Measurements from ENCODE around the gene SEPTIN8. TPM values are rescaled to one million over a fixed set of nuclear protein-coding genes. Genes with fewer than 3 reads are reported as not detected.

SEPTIN8 gene
- total and polyA plus RNA-seq, 4 experiments from 2014 or later: 1.1 to 13.8 (median 8.0) TPM

DNA sequence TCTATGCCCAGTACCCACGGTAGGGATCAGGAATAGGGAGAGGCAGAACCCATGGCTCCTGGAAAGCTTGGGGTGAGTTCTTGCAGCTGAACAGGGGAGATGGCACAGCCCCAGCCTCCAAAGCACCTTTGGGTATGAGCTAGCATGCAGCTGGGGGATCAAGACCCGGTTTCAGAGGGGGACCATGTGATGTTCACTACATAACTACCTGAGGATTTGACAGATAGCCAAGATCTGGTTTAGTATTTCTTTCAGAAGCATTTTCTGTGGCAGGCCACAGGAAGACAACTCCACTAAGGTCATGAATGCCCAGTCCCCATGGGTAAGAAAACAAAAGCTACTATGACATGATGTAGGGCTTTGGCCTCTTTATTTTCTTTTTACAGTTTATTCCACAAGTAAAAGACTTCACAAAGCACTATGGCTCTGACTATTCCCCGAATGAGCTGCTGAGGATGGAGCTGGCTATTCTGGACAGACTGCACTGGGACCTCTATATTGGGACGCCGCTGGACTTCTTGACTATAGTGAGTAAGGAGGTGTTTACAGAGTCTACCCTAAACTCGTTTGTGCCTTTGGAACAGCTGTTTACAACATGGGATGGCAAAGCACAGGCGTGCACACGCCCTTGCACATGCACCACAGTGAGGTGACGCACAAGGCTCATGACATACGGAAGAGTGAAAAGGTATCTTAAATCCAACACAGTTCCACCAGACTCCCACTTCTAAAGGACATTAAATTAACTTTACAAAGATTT is 26.4 kb downstream of the SEPTIN8 start:
- peaks cover 7% of the 10 kb centered on the region for H3K4me1 ChIP-seq (ENCODE audit: insufficient read depth, low read length)
- CTCF ChIA-PET (ENCODE audit: partially characterized antibody): interaction anchor here (0.6 to 1.7 kb wide), 4 partner anchors 14 to 255 kb away, joined by 3 to 7 read pairs (median 3); partner anchors contain the start of gene KIF3A
- no peaks in the 10 kb centered on the region for H3K27me3 ChIP-seq (ENCODE audit: insufficient read depth, low read length)
- intact Hi-C loops (cut with micrococcal nuclease): no loop called here
- DNase-seq: no peak
- H3K36me3 ChIP-seq (ENCODE audit: insufficient read depth, low read length): no peaks in the 10 kb centered on the region
- H3K27ac ChIP-seq (ENCODE audit: low read depth, low read length): no peak overlapping the region
- Mint-ChIP-seq H3K4me1 (peaks cover 12 to 28% (median 17%) of the 10 kb centered on the region in 4 donors), H3K4me3 (no peak overlapping the region), H3K9me3 (no peaks in the 10 kb centered on the region), H3K27ac (peak overlapping the region; percentile 32 to 81 (median 75)), H3K27me3 (no peaks in the 10 kb centered on the region), H3K36me3 (peaks cover 12 to 21% of the 10 kb centered on the region in 2 donors)
- POLR2A ChIA-PET (ENCODE audit: partially characterized antibody): interaction anchor here (5.8 kb wide), 1 partner anchor 13 kb away, joined by 91 read pairs; the partner anchor contains the start of gene KIF3A
- H3K4me3 ChIP-seq (ENCODE audit: low read length in 2 of 2): no peak overlapping the region
- H3K9me3 ChIP-seq (ENCODE audit: control insufficient read depth in 1 of 2, low read length in 2 of 2): no peaks in the 10 kb centered on the region

DNA sequence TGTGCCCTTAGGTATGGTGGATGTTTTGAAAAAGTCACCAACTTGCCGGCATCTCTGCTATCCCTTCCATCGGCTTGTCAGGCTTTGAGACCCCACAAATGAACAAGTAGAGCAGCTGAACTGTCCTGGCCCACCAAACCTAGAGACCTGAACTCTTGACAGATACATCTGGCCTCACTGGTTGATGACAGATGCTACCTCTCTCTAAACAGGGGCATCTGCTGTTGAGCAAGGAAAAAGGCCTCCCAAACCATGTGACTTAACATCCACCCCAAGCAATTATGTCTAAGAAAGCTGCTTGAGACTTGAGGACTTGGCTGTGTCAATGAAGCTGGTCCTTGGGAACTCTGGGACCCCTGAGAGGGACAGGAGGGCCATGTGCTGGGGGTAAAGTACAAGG is 27.5 kb downstream of the SEPTIN8 start:
- DNase-seq: no peak

DNA sequence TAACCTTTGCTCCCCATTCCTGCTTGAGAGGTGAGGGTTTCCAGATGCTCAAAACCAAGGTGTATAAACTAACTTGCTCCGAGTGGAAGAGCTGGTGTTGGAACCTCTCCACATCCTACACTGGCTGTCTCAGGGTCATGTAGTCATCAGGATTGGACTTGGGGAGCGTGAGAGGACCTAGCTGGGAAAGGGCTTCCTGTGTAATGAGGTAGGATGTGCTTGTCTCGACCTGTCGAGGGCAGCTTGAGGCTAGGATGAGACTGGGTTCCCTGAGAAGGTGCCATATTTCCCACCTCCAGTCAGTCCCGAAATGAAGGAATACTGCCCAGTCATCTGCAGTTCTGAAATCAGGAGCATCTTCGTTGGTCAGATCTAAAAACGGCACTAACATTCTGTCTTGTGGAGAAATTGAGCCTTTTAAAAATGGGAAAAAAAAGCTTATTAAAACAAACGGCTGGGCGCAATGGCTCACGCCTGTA is 28.5 kb downstream of the SEPTIN8 start:
- POLR2A ChIA-PET (ENCODE audit: partially characterized antibody): interaction anchor here (1.0 to 5.8 kb wide), 4 partner anchors 11 to 74 kb away, joined by 4 to 91 read pairs (median 9); partner anchors contain the start of gene KIF3A
- DNase-seq: no peak
- no peaks in the 10 kb centered on the region for H3K27me3 Mint-ChIP-seq
- peak overlapping the region; percentile 74 to 84 (median 75) for H3K27ac Mint-ChIP-seq
- Histone ChIP-seq H3K4me3 (ENCODE audit: low read length in 2 of 2) (no peak overlapping the region), H3K4me1 (ENCODE audit: insufficient read depth, low read length) (peaks cover 7% of the 10 kb centered on the region), H3K27ac (ENCODE audit: low read depth, low read length) (no peak overlapping the region), H3K27me3 (ENCODE audit: insufficient read depth, low read length) (no peaks in the 10 kb centered on the region), H3K9me3 (ENCODE audit: control insufficient read depth in 1 of 2, low read length in 2 of 2) (no peaks in the 10 kb centered on the region), H3K36me3 (ENCODE audit: insufficient read depth, low read length) (no peaks in the 10 kb centered on the region)
- H3K4me1 Mint-ChIP-seq: peaks cover 10 to 28% (median 15%) of the 10 kb centered on the region in 4 donors
- H3K4me3 Mint-ChIP-seq: peak overlapping the region; percentile 34 to 79 (median 70)
- H3K9me3 Mint-ChIP-seq: no peaks in the 10 kb centered on the region
- H3K36me3 Mint-ChIP-seq: peaks cover 11 to 15% of the 10 kb centered on the region in 2 donors
- intact Hi-C loops (cut with micrococcal nuclease): loop anchor here (5.0 kb wide), 1 partner anchor 119 kb away; the partner anchor contains the start of genes GDF9 and UQCRQ
- CTCF ChIA-PET (ENCODE audit: partially characterized antibody): interaction anchor here (1.0 to 3.2 kb wide), 4 partner anchors 8 to 71 kb away, joined by 3 to 55 read pairs (median 16); partner anchors contain the start of gene KIF3A

More for the DNA sequence above, 27.5 kb downstream of the SEPTIN8 start:
- Mint-ChIP-seq H3K27me3 (no peaks in the 10 kb centered on the region), H3K9me3 (no peaks in the 10 kb centered on the region), H3K4me1 (peaks cover 10 to 28% (median 15%) of the 10 kb centered on the region in 4 donors), H3K4me3 (peak overlapping the region in 5 of 8 donors; percentile 29 to 74 (median 69)), H3K27ac (peak overlapping the region in 6 of 7 donors; percentile 58 to 84 (median 74)), H3K36me3 (peaks cover 12 to 21% of the 10 kb centered on the region in 2 donors)
- no peaks in the 10 kb centered on the region for H3K9me3 ChIP-seq (ENCODE audit: control insufficient read depth in 1 of 2, low read length in 2 of 2)
- POLR2A ChIA-PET (ENCODE audit: partially characterized antibody): interaction anchor here (0.7 to 5.8 kb wide), 2 partner anchors 11 to 12 kb away, joined by 3 to 91 read pairs; partner anchors contain the start of gene KIF3A
- intact Hi-C loops (cut with micrococcal nuclease): loop anchor here (5.0 kb wide), 1 partner anchor 118 kb away; the partner anchor contains the start of genes GDF9 and UQCRQ
- CTCF ChIA-PET (ENCODE audit: partially characterized antibody): interaction anchor here (1.1 to 1.2 kb wide), 2 partner anchors 28 to 71 kb away, joined by 3 read pairs; no protein-coding TSS in a partner anchor
- no peak overlapping the region for H3K27ac ChIP-seq (ENCODE audit: low read depth, low read length)
- H3K27me3 ChIP-seq (ENCODE audit: insufficient read depth, low read length): no peaks in the 10 kb centered on the region
- H3K36me3 ChIP-seq (ENCODE audit: insufficient read depth, low read length): no peaks in the 10 kb centered on the region
- peaks cover 7% of the 10 kb centered on the region for H3K4me1 ChIP-seq (ENCODE audit: insufficient read depth, low read length)
- no peak overlapping the region for H3K4me3 ChIP-seq (ENCODE audit: low read length in 2 of 2)

DNA sequence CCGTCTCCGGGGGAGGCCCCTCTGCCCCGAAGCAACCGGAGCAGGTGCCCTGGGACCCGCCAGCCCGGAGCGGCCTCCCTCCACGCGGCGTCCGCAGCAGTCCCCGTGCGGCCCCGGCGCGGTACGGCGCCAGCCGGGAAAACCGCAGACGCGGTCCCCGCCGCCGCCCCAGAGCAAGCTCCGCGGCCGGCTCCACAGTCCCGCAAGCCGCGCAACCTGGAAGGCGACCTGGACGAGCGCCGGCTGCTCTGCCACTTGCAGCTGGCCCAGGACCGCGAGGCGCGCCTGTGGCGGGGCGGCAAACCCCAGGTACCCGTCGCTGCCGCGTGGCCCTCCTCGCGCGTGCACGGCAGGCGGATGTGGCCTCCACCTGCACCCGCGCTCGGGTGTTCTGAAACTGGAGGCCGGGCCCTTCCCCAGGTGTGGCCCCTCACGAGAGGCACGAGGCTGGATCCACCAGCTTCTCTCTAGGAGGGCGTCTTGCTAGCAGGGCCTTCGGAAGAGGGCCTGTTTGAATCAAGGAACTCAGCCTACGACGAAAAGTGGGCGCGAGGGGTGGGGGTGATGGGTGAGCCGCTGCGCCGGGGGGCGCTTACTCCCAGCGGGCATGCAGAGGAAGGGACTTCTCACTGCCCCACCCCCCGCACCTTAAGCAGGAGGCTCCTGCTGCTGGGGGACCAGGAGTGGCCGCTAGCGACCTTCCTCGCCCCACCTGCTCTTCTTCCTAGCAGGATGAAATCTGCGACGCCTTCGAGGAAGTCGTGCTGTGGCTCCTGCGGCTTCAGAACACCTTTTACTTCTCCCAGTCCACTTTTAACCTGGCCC is 29.2 kb downstream of the SEPTIN8 start:
- POLR2A ChIA-PET (ENCODE audit: partially characterized antibody): interaction anchor here (0.6 to 5.8 kb wide), 27 partner anchors 9 to 379 kb away, joined by 3 to 91 read pairs (median 4); partner anchors contain the start of genes AFF4, GDF9, HSPA4 and IRF1
- intact Hi-C loops (cut with micrococcal nuclease): loop anchor here (1.0 to 5.0 kb wide), 4 partner anchors 11 to 119 kb away; partner anchors contain the start of genes GDF9, KIF3A, SEPTIN8 and UQCRQ
- Mint-ChIP-seq H3K27ac (peak overlapping the region; percentile 74 to 84 (median 75)), H3K9me3 (no peaks in the 10 kb centered on the region), H3K4me3 (peak overlapping the region; percentile 64 to 79 (median 70)), H3K27me3 (no peaks in the 10 kb centered on the region), H3K4me1 (peaks cover 8 to 28% (median 15%) of the 10 kb centered on the region in 4 donors), H3K36me3 (peaks cover 7 to 12% of the 10 kb centered on the region in 2 donors)
- Histone ChIP-seq H3K36me3 (ENCODE audit: insufficient read depth, low read length) (no peaks in the 10 kb centered on the region), H3K27me3 (ENCODE audit: insufficient read depth, low read length) (no peaks in the 10 kb centered on the region), H3K4me1 (ENCODE audit: insufficient read depth, low read length) (peaks cover 7% of the 10 kb centered on the region), H3K27ac (ENCODE audit: low read depth, low read length) (peak overlapping the region; percentile 61), H3K9me3 (ENCODE audit: control insufficient read depth in 1 of 2, low read length in 2 of 2) (no peaks in the 10 kb centered on the region), H3K4me3 (ENCODE audit: low read length in 2 of 2) (peak overlapping the region in 1 of 2 donors; percentile 58)
- DNase-seq: peak; percentile 60 to 72 (median 70)
- CTCF ChIA-PET (ENCODE audit: partially characterized antibody): interaction anchor here (0.7 to 3.2 kb wide), 12 partner anchors 8 to 257 kb away, joined by 3 to 55 read pairs (median 4); partner anchors contain the start of genes IRF1 and KIF3A

DNA sequence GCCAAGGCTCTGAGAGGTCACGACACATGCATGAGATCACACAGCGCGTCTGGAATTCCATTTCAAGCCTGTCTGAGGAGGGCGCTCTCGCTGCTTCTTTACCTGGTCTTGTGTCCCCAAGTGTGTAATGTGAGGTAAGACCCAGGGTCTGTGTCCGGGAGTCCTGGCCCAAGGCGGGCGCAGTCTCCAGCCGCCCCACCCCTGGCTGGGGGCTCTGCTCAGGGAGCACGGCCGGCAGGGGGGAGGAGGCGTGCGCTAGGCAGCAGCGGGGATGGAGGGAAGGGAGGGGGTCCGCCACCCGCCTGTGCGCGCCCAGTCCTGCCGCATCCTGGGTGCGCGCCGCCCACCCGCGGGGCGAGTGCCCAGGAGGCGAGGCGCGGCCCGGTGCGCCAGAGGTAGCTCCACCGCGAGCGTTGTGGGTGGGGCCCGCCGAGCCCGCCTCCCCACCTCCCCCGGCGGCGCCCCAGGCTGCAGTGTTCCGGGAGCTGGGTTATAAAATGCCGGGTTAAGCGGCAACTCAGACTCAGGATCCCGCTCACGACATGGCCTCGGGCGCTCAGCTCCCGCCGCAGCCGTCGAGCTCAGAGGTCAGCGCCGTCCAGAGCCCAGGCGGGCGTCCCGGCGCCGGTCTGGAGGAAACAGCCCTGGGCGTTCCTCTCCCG is 30.0 kb downstream of the SEPTIN8 start, which contains the start of gene CCNI2:
Gene CCNI2 (plus strand): TSS at position 473 of the 662 bp plus-strand sequence. CDS start 70 bp downstream, at position 543.
- Histone ChIP-seq H3K4me1 (ENCODE audit: insufficient read depth, low read length) (peaks cover 7% of the 10 kb centered on the region), H3K36me3 (ENCODE audit: insufficient read depth, low read length) (no peaks in the 10 kb centered on the region), H3K9me3 (ENCODE audit: control insufficient read depth in 1 of 2, low read length in 2 of 2) (no peaks in the 10 kb centered on the region), H3K4me3 (ENCODE audit: low read length in 2 of 2) (peak within 1 kb of the TSS in 1 of 2 donors; percentile 58), H3K27ac (ENCODE audit: low read depth, low read length) (peak within 1 kb of the TSS; percentile 61), H3K27me3 (ENCODE audit: insufficient read depth, low read length) (no peaks in the 10 kb centered on the region)
- no peaks in the 10 kb centered on the region for H3K9me3 Mint-ChIP-seq
- peak; percentile 71 to 76 (median 73) for DNase-seq
- H3K27me3 Mint-ChIP-seq: no peaks in the 10 kb centered on the region
- intact Hi-C loops (cut with micrococcal nuclease): loop anchor here (1.0 to 5.0 kb wide), 4 partner anchors 10 to 120 kb away; partner anchors contain the start of genes GDF9, KIF3A, SEPTIN8 and UQCRQ
- CTCF ChIA-PET (ENCODE audit: partially characterized antibody): interaction anchor here (0.6 to 3.2 kb wide), 15 partner anchors 9 to 256 kb away, joined by 3 to 55 read pairs (median 4); partner anchors contain the start of genes IRF1 and KIF3A
- POLR2A ChIA-PET (ENCODE audit: partially characterized antibody): interaction anchor here (0.6 to 5.8 kb wide), 27 partner anchors 9 to 1991 kb away, joined by 3 to 91 read pairs (median 4); partner anchors contain the start of genes AFF4, CAMLG, GDF9 and HSPA4
- peak within 1 kb of the TSS; percentile 78 to 87 (median 85) for H3K4me3 Mint-ChIP-seq
- H3K36me3 Mint-ChIP-seq: peaks cover under 1 to 10% of the 10 kb centered on the region in 2 donors
- H3K4me1 Mint-ChIP-seq: peaks cover 8 to 28% (median 15%) of the 10 kb centered on the region in 4 donors
- peak within 1 kb of the TSS; percentile 74 to 89 (median 79) for H3K27ac Mint-ChIP-seq

Data from CD4-positive, alpha-beta memory T cell (primary cell).